NCI-H510A (cell line): ENCODE data around the gene PIGZ.

Source experiments
- DNase-seq: peaks from one replicate; lab custom pipeline; 2025; lab: John Stamatoyannopoulos, UW

Gene PIGZ

DNA sequence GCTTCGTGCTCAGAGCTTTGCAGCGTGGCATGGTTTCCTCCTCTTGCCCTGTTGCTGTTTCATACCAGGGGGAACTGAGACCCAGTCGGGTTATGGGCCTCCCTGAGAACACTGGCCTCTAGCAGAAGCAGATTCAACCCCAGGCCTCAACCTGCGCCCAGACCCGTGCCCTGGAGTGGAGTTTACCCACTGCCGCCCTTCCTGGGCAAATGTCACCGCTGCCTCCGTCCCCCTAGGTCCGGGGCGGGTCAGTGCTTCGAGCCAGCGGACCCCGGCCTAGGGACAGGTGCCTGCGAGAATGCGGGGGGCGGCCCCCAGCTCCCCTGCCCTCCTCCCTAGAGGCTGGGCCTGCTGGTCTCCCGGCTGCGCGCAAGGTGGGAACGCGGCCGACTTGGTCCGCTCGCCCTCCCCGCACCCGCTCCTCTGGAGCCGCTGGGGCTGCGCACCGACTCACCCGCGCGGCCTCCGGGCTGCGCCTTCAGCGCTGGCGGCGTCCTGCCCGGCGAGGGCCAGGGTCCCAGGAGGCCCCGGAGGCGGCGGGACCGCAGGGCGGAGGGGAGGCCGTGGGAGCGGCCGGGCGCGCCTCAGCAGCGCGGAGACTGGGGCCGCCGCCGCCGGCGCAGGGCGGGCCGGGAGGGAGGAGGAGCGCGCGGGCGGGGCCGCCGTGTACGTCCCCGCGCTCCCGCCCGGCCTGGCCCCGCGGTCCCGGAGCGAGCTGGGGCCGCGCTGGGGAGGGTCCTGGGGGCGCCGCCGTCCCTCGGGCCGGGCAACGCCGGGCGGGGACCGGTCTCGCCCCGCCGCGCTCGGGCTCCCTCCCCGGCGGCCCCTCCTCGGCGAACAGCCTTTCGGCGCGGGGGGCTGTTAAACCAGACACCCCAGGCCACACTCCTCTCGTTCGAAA is at the start of gene PIGZ:
TSS of gene PIGZ (minus strand) at position 601 of the 901 bp plus-strand sequence. CDS start 16,802 bp downstream, outside the sequence.
- DNase-seq = peak; percentile 39

DNA sequence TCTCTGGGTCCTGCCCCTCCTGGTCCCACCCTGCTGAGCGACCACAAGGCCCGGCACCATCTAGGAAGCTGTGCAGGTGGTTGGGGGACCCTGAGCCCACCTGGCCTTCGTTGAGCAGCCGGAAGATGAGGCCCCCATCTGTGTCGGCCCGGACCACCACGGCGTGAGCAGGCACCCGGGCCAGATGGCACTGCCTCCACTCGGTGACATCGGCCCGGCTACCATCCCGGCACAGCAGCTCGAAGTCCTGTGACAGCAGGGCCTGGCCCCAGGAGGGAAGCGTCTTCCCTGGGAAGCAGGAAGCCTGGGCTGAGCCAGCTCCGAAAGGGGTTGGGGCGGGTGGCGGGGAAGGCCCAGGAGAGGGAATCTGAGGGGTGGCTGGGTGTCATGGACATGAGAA is 48.4 kb upstream of the PIGZ start:
- DNase-seq = no peak

DNA sequence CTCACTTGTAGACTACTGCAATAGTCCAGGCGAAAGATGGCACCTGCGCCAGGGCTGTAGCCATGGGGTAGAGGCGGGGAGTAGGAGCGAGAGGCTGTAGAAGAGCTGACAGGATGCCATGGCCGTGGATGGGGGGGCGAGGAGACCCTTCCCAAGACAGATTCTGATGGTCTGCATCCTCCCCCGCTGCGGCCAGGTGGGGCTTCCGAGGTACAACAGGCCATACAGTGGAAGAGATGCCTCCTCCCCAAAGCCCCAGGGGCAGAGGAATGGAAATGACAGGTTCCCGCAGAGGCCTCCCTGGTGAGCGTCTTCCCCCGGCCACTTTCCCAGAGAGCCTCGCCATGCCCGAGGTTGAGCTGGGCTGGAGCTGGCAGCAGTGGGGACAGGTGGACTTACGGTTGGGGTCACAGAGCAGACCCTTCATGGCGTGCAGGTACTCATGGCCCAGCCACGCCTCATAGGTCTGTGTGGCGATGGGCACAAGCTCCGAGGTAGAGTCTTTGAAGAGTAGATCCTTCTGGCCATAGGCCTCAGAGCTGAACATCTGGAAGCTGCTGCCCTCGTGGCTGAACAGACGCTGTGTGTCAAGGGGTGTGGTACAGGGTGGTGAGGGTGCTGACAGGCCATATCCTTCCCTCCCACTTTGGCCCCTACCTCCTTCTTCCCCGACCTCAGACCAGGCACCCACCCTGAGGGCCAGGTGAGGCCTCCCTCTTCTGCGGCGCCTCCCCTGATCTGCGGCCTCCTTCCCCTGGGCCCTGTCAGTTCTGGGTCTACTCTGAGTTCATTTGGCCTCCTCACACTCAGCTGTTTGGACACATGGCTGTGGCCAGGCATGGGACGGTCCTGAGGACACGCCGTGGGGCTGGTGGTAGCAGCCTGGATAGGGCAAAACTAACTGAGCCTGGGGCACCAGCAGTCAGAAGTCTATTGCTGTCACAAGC is 47.4 kb upstream of the PIGZ start:
- no peak for DNase-seq

DNA sequence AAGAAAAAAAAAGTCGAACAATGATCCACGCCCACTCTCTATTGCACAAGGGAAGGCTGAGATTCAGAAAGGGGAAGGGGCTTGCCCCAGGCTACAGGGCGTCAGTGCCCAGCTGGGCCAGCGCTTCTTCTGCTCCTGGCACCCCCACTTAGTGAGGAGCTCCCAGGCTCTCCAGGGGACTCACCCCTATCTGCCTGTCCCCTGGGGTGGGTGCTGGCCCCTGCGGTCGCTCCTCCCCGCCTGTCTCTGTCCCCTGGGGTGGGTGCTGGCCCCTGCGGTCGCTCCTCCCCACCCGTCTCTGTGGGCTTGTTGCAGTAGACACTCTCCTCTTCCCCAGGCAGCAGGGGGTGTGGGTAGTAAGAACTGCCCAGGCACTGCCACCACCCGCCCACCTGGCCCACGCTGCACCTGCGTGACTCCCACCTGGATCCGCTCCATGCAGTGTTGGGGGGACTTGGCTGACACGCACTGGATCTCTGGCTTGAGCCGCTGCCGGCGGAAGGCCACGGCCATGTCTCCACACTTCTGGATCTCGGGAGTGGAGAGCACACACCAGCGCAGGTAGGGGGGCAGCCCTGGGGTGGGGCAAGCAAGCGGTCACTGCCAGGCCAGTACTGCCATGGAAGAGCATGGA is 46.4 kb upstream of the PIGZ start:
- no peak for DNase-seq

GRCh38 chr3:197014024-197014423 is 45.4 kb upstream of the PIGZ start:
- DNase-seq = no peak

DNA sequence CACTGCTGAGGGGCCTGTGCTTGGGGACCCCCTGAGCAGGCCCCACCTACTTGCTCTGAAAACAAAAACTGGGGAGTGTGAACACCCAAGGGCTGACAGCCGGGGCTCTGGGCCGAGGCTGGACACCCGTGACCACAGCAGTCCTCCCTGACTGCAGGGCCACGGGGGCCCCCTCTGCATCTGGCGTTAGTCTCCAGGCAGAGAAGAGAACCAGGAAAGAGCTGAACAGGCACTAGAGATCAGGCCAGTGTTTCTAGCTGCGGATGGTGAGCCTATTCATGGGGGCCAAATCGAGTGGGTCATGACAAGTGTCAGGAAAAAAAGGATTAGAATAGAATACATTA is 43.9 kb upstream of the PIGZ start:
- DNase-seq = no peak

DNA sequence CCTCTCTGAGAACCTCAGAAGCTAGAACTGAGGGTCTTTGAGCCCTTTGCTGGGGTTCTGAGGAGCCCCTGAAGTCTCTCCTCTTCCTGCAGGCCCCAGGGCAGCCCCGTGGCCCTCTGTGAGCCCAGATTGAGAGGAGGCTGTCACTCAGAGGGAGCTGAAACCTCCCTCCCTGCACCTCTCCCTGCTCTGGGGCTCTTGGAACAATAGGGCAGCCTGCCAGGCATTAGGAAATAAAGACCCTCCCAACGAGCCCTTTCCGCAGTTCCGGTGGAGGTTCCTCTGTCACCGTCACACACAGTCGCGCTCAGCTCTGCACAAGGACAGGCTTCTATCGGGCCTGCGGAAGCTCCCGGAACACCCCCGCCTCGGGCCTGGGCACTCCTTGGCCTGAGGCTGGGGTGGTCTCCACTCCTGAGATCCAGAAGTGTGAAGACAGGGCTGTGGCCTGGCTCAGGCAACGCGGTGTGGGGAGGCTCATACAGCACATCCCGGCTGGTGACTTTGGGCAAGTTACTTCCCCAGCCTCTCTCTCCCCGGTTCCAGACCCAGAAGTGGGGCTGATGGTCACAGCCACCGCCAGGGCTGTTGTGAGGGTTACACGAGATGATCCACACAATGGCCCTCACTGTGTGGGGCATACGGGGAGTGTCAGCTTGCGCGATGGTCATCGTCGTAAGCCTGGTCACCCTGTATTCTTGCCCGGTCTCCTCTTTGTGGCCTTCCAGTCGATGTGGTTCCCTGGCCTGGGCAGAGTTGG is 43.3 kb upstream of the PIGZ start:
- no peak for DNase-seq

- DNase-seq = no peak
These were observed 42.1 kb upstream of the PIGZ start for GRCh38 chr3:197010556-197011351.

- DNase-seq = no peak
These were observed 40.9 kb upstream of the PIGZ start for GRCh38 chr3:197009532-197010019.

DNA sequence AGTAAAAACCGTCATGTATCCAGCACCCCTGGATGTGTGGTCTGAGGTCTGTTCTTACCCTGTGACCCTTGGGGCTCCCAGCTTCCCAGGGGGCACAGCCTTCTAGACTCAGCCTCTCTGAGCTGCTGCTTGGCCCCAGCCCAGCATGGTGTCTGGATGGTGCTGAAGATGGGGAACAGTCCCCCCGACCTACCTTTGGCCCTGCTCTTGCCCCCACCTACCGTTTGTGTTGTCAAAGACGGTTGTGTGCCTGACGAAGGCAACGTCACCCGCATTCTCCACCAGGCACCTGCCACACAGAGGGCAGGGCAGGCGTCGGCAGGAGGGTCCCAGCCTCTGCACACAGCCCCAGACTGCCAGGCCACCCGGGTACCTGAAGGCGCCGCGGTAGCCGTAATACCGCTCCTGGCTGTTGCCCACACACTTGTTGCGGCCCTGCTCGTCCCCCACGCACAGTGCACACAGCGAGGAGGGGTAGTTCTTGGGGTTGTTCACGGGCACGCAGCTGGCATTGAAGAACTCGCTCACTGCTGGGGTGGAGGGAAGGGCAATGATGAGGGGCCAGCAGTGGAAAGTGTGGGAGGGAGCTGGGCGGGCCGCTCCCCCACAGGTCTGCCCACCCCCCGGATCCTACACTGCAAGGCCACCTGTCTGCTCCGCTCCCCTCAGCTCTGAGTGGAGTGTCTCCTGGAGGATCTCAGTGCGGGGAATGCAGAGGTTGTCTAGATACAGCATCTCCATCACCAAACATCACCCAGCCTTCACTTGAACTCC is 40.0 kb upstream of the PIGZ start:
- DNase-seq = no peak

GRCh38 chr3:197007953-197008352 is 39.3 kb upstream of the PIGZ start:
- DNase-seq = no peak

DNA sequence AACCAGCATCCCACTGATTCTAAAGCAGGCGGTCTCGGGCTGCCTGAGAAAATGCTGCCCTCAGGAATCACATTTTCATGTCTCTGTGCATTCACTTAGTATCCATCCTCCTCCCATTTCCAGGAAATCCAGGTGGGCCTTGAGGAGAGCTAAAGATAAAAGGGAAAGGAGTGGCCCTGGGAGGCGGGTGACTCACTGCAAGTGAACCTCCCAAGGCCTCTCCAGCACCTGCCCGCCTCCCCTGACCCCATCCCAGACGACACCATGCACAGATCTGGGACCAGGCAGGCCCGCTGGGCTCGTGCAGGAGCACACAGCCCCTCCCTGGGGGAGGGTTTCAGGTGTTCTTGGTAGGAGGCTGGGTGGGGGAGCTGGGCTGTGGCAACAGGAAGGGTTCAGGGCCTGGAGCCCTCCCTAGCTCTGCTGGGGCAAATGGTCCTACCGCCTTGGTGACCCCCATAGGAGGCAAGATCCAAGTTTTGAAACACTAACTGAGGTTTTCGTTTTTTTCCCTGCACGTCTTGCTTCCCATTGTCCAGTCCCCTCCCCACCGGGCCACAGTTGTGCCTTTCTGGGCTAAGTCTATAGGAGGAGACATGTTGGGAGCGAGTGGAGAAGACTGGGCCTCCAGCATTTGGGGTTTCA is 38.8 kb upstream of the PIGZ start:
- DNase-seq = no peak

DNA sequence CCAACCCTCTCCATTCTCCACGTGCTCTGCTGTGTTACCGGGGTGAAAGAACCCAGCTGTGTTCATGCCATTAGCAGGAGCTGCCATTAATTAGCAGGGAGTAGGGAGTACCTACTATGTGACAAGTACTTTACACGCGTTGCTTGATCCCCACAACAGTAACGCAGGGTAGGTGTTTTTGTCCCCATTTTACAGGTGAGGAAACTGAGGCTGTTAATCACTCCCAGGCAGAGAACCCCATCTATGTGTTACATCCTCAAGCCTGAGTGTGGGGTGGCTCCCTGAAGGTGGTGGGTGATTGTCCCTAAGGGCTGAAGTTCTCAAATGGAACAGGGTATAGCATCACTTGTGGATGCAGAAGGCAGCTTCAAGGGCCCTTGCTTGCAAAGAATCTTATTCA is 38.2 kb upstream of the PIGZ start:
- no peak for DNase-seq

DNA sequence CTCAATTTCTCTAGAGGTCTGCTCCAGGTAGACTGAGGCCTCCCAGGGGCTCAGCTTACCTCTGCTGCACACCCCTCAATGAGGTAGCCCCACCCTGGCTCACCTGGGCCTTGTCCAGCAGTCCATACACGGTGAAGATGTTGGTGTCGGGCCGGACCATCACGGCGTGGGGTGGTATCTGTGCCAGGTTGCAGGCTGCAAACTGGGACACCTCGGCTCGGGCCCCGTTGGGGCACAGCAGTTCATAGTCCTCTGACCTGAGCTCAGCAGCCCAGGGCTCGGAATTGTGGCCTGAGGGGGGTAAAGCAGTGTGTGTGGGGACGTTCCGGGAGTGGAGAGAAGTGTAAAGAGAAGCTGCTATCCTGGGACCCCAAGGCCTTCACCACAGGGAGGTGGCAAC is 37.8 kb upstream of the PIGZ start:
- no peak for DNase-seq

- peak; percentile 39 for DNase-seq
These were observed 35.1 kb upstream of the PIGZ start for GRCh38 chr3:197003461-197004385.

DNA sequence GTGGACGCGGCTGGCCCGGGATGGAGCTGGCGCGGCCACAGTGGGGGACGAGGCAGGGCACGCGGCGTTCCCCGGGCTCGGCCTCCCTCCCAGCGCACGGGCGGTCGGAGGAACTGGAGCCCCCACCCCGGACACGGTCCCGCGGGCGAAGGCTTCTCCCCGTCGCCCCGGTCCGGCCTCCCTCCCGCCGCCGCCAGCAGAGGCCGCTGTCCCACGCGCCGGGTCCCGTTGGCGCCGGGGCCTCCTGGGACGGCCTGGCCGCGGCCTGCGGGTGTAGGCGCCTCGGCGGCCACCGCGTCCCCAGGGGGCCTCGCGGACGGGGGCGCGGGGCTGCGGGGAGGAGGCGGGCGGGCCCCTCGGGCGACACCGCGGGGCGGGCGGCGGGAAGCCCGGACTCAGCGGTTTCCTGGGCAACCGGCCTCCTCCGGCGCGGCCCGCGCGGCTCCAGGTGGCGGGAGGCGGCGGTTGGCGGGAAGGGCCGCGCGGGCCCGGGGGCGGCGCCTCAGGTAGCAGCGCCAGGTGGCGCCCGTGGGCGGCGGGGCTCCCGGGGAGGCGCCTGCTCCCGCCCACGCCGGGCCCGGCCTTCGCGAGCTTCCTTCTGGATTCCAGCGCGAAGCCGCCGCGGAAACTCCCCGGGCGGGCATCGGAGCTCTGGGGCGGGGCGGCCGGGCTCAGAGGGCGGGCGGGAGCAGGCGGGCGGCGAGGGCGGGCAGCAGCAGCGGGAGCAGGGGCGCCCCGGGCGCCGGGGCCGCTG is 34.2 kb upstream of the PIGZ start:
- peak; percentile 90 for DNase-seq

DNA sequence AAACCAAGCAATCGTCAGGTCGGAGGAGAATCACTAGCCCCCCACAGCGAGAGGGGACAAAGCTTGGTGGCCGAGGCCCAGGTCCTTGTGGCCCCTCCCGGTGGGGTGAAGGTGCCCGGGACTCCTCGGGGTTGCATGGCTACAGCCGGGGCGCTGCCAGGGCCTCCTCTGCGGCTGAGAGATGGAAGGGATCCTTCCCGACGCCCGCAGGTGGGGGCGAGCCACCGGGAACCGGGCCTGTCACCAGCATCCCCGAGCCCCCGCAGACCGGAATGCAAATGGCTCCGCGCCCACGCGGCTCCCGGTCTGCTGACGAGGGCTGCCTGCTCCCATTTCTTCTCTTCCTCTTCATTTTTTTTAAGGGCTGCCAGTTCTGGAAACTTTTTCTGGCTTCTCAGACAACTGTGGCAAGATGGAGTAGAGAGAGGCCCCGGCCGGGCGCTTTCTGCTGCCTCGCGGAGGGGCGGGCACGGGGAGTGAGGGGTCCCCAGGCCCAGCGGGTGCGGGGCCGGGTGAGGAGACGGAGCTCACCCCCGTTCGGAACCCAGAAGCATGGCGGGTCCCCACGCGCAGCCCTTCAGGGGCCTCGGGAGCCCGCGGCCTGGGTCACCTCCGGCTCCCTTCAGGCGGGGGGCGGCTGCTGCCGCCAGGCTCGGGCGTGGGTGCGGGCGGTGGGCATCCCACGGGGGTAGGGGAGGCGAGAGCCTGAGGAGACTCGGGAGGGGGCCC is 33.5 kb upstream of the PIGZ start:
- no peak for DNase-seq
